ENCODE data around the gene PRRT1B.

DNA sequence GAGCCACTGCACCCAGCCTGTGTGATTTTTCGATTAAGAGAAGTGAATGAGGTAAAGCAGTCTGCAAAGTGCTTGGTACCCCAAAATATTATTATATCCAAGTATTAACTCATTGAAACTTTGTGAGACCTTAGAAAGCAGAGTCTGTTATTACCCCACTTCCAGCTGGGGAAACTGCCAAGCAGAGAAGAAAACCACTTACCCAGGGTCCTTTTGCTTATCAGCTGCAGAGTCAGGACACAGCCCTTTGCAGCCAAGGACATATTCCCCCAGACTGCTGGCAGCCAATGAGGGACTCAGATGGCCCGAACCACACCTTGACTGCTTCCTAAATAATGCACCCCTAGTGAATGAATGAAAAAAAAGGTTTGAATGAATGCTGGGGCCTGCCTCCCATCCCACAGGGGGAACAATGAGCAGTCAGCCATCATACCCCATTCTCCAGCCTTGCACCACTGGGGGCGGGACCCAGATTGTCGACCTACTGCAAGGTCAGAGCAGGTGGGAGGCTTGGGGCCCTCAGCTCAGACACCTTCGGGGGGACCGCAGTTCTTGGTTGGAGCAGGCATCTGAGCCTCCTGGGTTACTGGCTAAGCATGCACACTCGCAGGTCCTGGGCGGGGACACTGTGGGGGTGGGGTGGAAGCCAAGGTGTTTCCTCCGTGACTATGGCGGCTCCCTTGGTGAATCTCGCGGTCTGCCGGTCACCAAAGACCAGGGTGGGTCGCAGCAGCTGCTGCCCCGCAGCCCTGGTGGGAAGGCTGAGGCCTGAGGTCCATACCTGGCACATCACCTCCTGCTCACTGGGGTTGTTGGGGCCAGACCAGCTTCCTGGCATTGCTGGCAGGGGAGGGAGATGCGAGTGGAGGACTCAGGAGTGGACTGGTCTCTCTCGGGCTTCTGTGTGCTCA, 29.7 kb downstream of the PRRT1B start:
- TF ChIP-seq, protein P1, sequence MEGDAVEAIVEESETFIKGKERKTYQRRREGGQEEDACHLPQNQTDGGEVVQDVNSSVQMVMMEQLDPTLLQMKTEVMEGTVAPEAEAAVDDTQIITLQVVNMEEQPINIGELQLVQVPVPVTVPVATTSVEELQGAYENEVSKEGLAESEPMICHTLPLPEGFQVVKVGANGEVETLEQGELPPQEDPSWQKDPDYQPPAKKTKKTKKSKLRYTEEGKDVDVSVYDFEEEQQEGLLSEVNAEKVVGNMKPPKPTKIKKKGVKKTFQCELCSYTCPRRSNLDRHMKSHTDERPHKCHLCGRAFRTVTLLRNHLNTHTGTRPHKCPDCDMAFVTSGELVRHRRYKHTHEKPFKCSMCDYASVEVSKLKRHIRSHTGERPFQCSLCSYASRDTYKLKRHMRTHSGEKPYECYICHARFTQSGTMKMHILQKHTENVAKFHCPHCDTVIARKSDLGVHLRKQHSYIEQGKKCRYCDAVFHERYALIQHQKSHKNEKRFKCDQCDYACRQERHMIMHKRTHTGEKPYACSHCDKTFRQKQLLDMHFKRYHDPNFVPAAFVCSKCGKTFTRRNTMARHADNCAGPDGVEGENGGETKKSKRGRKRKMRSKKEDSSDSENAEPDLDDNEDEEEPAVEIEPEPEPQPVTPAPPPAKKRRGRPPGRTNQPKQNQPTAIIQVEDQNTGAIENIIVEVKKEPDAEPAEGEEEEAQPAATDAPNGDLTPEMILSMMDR (IDR thresholded peaks at IDR 0.05): no peak
- TF ChIP-seq MAFK (IDR thresholded peaks at IDR 0.05; ENCODE audit: partially characterized antibody): no peak
- TF ChIP-seq, protein P2, sequence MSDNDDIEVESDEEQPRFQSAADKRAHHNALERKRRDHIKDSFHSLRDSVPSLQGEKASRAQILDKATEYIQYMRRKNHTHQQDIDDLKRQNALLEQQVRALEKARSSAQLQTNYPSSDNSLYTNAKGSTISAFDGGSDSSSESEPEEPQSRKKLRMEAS (IDR thresholded peaks at IDR 0.05): no peak
- no peak for TF ChIP-seq POLR2A (IDR thresholded peaks at IDR 0.05; ENCODE audit: low read length)
